BE2C (cell line): ENCODE measurements around the gene SCO2.
A peak's percentile ranks its signal among the peaks of the same experiment; 100 is the strongest.

ENCODE experiments used
- DNase-seq: peaks from one replicate; pipeline ENCODE4 v3.0.0-alpha.2; 2020
- H3K27me3 ChIP-seq: fragments of 250-450 bp; sonication (Bioruptor Pico); 2 replicates; pipeline ENCODE4 v1.5.1; 2020; ENCODE audit warnings: mild to moderate bottlenecking
- H3K36me3 ChIP-seq: fragments of 250-450 bp; sonication (Bioruptor Pico); 2 replicates; pipeline ENCODE4 v1.5.1; 2020; ENCODE audit warnings: mild to moderate bottlenecking
- H3K4me1 ChIP-seq: fragments of 250-450 bp; sonication (Bioruptor Pico); 2 replicates; pipeline ENCODE4 v1.5.1; 2020
- H3K4me3 ChIP-seq: 2 replicates; pipeline ENCODE4 v1.5.1; 2011; ENCODE audit warnings: low read depth, low read length
- H3K9me3 ChIP-seq: fragments of 250-450 bp; sonication (Bioruptor Pico); 2 replicates; pipeline ENCODE4 v1.5.1; 2020
- TF ChIP-seq, protein P1 (sequence below): IDR thresholded peaks from 2 replicates; pipeline ENCODE4 v1.5.1; 2012; ENCODE audit warnings: mild to moderate bottlenecking, low read depth, low read length

Gene SCO2

GRCh38 chr22:50488006-50488677, 37.3 kb downstream of the SCO2 start:
- DNase-seq: no peak
- Histone ChIP-seq H3K36me3 (no peaks in the 10 kb centered on the region), H3K4me3 (no peak overlapping the region), H3K9me3 (no peaks in the 10 kb centered on the region), H3K4me1 (peaks cover 4% of the 10 kb centered on the region), H3K27me3 (no peaks in the 10 kb centered on the region)
- TF ChIP-seq, protein P1, sequence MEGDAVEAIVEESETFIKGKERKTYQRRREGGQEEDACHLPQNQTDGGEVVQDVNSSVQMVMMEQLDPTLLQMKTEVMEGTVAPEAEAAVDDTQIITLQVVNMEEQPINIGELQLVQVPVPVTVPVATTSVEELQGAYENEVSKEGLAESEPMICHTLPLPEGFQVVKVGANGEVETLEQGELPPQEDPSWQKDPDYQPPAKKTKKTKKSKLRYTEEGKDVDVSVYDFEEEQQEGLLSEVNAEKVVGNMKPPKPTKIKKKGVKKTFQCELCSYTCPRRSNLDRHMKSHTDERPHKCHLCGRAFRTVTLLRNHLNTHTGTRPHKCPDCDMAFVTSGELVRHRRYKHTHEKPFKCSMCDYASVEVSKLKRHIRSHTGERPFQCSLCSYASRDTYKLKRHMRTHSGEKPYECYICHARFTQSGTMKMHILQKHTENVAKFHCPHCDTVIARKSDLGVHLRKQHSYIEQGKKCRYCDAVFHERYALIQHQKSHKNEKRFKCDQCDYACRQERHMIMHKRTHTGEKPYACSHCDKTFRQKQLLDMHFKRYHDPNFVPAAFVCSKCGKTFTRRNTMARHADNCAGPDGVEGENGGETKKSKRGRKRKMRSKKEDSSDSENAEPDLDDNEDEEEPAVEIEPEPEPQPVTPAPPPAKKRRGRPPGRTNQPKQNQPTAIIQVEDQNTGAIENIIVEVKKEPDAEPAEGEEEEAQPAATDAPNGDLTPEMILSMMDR: no peak

GRCh38 chr22:50487290-50488005, 38.0 kb downstream of the SCO2 start:
- H3K36me3 ChIP-seq: no peaks in the 10 kb centered on the region
- TF ChIP-seq, protein P1: no peak
- DNase-seq: peak; percentile 6
- no peak overlapping the region for H3K4me3 ChIP-seq
- H3K4me1 ChIP-seq: peaks cover 4% of the 10 kb centered on the region
- no peaks in the 10 kb centered on the region for H3K27me3 ChIP-seq
- H3K9me3 ChIP-seq: no peaks in the 10 kb centered on the region

DNA sequence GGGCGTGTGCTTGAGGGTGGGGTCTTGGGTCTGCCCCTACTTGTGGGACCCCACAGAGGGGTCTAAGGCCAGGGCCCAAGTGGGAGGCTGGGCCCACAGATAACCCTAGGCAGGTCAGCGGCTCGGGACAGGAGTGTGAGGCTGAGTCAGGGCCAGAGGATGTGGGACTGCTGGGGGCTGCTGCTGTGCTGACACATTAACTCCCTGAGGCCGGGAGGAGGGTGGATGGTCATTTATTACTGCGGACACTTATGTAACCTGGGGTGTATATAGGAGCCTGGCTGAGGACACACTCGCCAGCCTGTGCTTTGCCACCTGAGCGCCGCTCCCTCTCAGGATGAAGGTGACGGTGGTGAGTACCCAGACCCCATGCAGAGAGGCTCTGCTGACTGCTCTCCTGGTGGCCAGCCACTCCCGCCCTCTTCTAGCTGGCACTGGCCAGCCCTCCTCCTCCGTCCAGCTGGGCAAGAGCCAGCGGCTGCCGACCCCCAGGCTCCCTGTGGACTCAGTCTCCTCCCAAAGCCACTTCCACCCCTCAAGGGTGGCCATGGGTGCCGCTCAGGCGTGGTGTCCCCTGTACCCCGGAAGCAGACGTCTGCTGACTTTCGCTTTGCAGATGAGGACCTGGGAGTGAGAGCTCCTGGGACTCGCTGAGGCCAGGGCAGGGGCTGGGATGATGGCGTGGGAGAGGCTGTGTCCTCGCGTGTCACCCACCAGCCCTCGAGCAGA, 38.7 kb downstream of the SCO2 start, which contains the start of gene MIOX:
Gene MIOX (plus strand): TSS at position 299 of the 729 bp plus-strand sequence. CDS start 39 bp downstream, at position 338.
- Histone ChIP-seq H3K4me1 (peaks cover 4% of the 10 kb centered on the region), H3K4me3 (no peak within 1 kb of the TSS), H3K27me3 (peaks cover 7% of the 10 kb centered on the region), H3K36me3 (no peaks in the 10 kb centered on the region), H3K9me3 (no peaks in the 10 kb centered on the region)
- TF ChIP-seq, protein P1: no peak
- peak; percentile 14 for DNase-seq

GRCh38 chr22:50485221-50486131, 39.9 kb downstream of the SCO2 start:
- Histone ChIP-seq H3K9me3 (no peaks in the 10 kb centered on the region), H3K27me3 (peaks cover 17% of the 10 kb centered on the region), H3K36me3 (no peaks in the 10 kb centered on the region), H3K4me3 (no peak overlapping the region), H3K4me1 (peaks cover 4% of the 10 kb centered on the region)
- TF ChIP-seq, protein P1: peak; percentile 15; the same call in 1 of the 2 replicates
- DNase-seq: peak; percentile 79

- Histone ChIP-seq H3K4me1 (peaks cover 4% of the 10 kb centered on the region), H3K9me3 (no peaks in the 10 kb centered on the region), H3K27me3 (peaks cover 17% of the 10 kb centered on the region), H3K4me3 (no peak overlapping the region), H3K36me3 (no peaks in the 10 kb centered on the region)
- TF ChIP-seq, protein P1: no peak
- no peak for DNase-seq
Observed at GRCh38 chr22:50483977-50484853, 41.2 kb downstream of the SCO2 start.
